ENCODE data around the gene CLCN1.

DNA sequence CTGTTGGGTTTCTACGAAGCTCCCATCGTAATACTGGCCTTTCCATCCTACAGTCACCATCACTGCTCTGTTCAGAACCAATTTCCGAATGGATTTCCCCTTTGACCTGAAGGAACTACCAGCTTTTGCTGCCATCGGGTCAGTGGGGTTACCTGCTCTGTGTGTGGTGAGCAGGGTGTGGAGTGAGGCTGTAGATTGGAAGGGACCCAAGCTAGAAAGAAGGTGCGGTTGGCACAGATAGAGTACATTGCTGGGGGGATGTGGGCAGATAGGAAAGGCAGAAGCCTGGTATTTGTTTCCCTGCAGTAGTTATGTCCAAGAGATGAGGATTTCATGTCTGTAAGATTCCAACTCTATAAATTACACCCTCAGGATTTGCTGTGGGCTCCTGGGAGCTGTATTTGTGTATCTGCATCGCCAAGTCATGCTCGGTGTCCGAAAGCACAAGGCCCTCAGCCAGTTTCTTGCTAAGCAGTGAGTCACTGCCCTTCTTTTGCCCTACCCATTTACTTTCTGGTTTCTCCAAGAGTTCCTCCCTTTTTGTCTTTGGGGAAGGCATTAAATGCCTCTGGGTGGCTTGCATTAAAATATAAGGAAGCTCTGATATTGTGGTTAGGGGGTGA is 15.4 kb downstream of the CLCN1 start:
- TF ChIP-seq CTCF (IDR thresholded peaks at IDR 0.05) (no peak), POLR2A (IDR thresholded peaks at IDR 0.05) (no peak)

Data from suprapubic skin (tissue), 3 donors.